ENCODE results near the gene ETFDH.
A peak's percentile ranks its signal among the peaks of the same experiment; 100 is the strongest.
"Not testable (repeated sequence)": the region's sequence is repeated elsewhere in the genome, so short reads cannot be mapped to it uniquely, and the experiment has no call there.

Gene ETFDH

DNA sequence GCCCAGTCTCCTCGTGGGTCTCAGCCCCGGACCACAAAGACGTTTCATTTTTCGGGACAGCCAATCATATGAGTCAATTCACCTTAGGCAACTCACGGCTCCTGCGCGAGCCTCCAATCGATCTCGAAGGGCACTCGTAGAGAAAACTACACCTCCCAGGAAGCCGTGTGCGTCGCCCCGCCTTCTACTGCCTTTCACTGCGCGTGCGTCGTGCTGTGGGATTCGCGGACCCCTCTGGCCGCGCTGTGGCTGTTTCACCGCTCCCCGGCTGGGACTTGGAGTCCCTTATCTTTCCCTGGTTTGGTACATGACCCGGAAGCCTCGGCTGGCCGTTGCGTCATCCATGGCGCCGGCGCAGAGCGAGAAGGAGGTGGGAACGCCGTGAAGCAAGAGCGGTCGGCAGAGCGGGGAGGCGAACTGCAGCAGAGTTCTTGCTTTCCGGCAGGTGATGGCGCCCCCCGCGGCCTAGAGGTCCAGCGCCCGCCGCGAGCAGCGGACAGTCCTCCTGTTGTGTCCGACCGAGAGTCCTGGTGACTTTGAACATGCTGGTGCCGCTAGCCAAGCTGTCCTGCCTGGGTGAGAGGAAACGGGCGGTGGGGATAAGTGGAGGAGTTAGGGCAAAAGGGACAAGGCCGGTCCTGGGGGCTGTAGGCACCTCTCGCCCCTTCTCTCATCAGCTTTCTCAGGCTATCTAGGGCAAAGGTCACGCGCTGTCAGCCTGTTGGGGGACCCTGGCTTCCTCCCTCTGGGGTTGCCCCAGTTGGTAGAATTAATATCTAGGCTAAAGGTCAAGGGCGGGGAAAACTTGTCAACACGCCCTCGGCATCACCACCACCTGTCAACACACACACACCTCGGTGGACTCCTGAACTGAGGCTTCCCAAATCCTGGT is at the start of gene ETFDH:
Gene ETFDH (plus strand): TSS at position 382 of the 892 bp plus-strand sequence. CDS start 161 bp downstream, at position 543.
- DNase-seq, result peak; percentile 98

DNA sequence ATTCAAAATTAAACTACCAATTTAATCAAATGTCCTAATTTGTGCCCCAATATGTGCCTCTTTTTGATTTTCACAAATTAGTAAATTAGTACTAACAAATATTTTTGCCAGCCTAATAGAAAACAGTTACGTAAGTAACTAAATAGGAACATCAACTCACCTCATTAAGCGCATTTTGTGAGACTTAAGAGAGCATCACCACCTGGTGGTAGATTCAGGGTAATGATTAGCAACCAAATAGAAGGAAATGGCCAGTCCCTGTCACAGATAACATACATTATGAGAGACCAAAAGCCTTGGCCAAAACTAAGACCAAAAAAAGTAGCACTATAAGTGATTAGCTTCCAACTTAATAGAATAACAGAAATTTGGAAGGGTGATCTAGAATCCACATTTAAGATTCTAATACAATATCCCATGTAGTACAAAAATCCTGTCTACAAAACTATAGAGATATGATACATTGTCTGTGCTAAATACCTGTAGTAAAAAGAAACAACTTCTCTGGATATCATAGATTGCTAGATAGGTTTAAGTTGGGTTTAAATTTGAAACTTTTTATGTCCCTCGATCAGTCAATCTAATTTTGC is 47.1 kb upstream of the ETFDH start:
- peak; percentile 7 for DNase-seq

- no peak for DNase-seq
These were observed 46.6 kb upstream of the ETFDH start for GRCh38 chr4:158625544-158625943.

GRCh38 chr4:158630893-158631292 is 41.2 kb upstream of the ETFDH start:
- no peak for DNase-seq

DNA sequence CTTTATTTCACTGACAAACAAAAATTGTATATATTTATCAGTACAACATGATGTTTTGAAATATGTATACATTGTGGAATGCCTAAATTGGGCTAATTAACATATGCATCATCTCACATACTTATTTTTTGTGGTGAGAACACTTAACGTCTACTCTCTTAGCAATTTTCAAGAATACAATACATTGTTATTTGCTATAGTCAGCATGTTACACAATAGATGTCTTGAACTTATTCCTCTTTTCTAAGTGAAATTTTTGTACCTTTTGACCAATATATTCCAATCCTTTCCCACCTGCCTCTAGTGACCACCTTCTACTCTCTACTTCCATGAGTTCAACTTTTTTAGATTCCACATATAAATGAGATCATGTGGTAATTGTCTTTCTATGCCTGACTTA is 35.5 kb upstream of the ETFDH start:
- no peak for DNase-seq

- DNase-seq, result no peak
These were observed 27.7 kb upstream of the ETFDH start for GRCh38 chr4:158644356-158644755.

- no peak for DNase-seq
These were observed 27.3 kb upstream of the ETFDH start for GRCh38 chr4:158644760-158645159.

- no peak for DNase-seq
These were observed 22.9 kb upstream of the ETFDH start for GRCh38 chr4:158649111-158649680.

DNA sequence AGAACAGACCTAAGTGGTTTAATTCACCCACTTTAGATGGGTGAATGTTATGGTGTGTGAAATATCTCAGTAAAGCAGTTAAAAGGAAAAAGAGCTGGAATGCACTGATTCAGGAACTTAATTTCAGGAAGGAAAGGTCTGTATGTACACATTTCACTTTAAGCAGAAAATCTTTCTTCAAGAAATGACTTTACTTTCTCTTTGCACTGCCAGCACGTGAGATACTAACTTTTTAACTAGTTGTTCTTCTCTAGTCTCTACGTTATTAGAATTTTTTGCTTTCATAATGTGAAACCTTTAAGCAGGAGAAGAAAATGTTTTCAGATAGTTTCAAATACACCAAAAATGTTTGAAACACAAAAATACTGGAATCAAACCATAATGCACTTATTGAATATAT is 19.2 kb upstream of the ETFDH start:
- DNase-seq, result no peak

DNA sequence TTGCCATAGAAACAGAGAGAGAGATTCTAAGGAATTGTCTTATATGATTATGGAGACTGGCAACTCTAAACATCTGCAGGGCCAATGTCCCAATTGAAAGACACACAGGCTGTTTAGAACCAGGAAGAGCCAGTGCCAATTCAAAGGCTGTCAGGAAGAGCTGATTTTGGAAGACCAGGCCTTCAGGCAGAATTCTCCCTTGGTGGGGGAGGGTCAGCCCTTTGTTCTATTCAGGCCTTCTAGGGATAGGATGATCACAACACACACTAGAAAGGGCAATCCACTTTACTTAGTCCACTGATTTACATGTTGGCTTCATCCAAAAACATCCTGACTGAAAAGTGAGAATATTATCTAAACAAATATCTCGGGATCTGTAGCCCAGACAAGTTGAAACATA is 15.7 kb upstream of the ETFDH start:
- DNase-seq, result no peak

DNA sequence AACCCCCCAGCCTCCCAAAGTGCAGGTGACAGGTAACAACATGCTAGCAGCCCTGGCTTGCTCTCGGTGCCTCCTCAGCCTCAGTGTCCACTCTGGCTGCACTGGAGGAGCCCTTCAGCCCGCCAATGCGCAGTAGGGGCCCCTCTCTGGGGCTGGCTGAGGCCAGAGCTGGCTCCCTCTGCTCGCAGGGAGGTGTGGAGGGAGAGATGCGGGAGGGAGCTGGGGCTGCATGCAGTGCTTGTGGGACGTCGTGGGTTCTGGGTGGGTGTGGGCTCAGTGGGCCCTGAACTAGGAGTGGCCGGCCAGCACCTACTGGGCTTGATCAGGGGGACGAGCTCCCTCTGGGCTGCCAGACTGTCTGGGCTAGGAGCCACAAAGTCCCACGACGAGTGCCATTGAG is 14.8 kb upstream of the ETFDH start:
- DNase-seq, result no peak

DNA sequence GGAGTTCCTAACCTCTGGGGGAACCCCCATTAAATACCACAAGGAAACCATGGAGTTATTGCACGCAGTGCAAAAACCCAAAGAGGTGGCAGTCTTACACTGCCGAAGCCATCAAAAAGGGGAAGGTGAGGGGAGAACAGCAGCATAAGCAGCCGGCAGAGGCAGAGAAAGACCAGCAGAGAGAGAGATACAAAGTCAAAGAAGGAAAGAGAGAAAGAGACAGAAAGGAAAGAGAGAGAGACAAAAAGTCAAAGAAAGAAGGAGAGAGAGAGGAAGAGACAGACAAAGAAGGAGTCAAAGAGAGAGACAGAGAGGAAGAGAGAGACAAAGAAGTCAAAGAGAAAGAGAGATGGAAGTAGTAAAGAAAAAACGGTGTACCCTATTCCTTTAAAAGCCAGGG is 8.8 kb upstream of the ETFDH start:
- not testable (repeated sequence) for DNase-seq

GRCh38 chr4:158663707-158664625 is 8.1 kb upstream of the ETFDH start:
- DNase-seq, result not testable (repeated sequence)

GRCh38 chr4:158664806-158665205 is 7.3 kb upstream of the ETFDH start:
- no peak for DNase-seq

DNA sequence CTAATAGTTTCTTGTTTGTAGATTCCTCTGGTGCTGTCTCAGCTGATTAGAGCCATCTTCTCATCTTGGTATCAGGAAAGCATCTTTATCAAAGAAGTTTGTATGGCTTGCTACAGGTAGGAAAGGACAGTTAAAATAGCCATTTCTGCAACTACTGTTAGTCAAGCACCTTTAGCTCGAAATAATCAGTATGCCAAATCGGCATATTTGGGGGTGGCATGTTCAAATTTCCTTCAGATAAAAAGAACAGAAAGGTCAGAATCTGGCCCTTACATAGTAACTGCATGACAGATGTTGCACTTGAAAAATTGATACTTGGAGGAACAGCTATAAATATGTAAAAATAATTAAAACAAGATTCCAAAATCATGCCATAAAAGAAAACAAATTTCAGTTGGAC is 5.2 kb upstream of the ETFDH start:
- no peak for DNase-seq

DNA sequence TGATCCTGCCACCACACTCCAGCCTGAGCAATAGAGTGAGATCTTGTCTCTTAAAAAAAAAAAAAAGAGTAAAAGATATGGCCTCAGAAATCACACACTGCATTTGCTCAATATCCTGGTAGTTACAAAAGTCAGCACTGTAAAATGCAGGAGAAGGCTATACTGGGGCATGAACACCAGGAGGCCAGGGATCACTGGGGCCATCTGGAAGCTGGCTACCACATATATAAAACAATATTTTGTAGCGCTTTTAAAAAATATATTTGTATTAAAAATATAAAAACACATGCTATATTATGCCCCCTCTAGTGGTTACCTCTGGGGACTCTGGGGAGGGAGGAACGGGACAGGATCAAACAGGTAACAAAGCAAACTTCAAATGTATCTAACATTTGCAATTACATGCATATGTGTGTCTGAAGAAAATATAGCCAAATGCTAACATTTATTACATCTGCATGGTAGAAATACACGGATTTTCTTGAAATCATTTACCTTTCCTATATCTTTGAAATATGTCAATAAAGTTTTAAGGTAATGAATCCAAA is 4.4 kb upstream of the ETFDH start:
- peak; percentile 9 for DNase-seq

DNA sequence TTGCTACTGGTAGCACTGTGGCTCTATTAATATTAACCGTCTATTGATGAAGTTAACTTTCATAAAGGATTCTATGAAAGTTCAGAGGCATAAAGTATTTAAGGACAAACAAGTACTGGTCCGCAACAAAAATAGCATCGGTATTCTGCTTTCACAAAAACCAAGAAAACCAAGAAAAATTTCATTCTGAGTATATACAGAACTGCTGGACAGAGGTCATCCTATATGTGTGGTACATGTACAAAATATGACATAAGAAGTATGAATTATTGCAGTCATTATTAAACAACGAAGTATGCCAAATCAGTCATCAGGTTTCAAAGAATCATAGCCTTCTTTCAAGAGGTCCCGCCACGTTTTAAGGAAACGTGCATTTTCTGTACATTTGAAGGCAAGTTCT is 2.8 kb upstream of the ETFDH start:
- no peak for DNase-seq

DNA sequence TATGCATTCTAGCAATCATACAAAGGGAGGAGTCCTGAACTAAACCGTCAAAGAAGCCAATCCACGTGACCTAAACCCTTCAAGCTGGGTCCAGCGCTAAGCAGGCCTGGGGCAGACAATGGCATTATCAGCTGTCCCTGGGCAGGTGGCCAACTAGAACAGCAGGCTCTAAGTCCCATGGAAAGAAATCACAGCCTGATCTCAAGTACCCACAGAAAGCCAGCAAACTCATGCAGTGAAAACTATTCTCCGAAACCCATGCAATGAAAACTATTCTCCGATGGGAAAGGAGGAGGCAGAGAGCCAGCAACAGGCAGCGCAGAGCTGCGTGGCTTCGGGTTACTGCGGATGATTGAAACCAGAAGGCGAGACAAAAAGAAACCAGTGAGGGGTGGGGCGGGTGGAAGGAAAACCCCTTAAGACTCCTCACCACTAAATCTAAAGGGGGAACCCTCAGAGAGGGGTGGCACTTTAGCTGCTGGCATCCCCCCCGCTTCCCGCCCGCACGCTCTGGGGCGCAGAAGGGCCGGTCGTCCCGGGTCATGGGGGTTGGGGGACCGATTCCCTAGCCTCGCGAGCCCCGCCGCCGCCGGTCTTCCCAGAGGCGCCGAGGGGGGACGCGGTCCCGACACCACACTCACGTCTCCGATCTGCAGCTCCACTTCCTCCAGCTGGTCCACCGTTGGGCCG is 976 bp upstream of the ETFDH start:
- peak; percentile 89 for DNase-seq

DNA sequence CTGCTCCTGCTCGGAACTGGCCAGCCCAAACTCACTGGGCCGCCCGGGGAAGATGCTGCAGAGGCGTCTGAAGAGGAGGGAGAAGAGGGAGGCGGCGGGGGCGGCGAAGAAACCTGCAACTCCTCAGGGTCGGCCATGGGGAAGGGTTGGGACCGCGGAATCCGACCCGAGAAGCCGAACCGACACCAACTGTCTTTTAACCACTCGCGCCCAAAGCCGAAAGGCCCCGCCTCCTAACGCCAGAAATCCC is 506 bp upstream of the ETFDH start, which contains the start of gene C4orf46:
Gene C4orf46 (minus strand): TSS at position 223 of the 250 bp plus-strand sequence. CDS start 86 bp downstream, at position 137.
- DNase-seq, result no peak

DNA sequence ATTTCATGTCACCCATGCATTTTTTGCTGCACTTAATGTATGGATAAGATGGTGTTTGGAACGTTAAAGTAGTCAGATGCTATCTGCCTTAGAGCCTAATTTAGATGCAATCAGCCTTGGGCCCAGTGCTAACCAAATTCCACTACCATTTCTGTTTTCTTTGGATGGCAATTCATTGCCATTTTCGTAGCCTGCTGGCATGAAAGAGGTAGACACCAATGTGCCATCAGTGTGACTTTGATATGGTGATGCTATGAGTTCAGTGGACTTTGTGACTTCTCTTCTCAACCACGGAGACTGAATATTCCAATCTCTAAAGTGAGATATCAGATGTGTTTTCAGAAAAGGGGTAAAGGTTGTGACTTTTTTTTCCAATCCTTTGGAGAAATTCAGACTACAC is 1.5 kb downstream of the ETFDH start:
- DNase-seq, result no peak

- DNase-seq, result no peak
These were observed 4.0 kb downstream of the ETFDH start for GRCh38 chr4:158676076-158676475.

- DNase-seq, result no peak
These were observed 6.7 kb downstream of the ETFDH start for GRCh38 chr4:158678767-158679166.

All from retina (tissue), 1 donor.